GM12878 (cell line): Measurements from ENCODE around the gene GATAD2B. TPM values are rescaled to one million over a fixed set of nuclear protein-coding genes. Genes with fewer than 3 reads are reported as not detected.

Experiments used
- ATF3 ChIP-seq: IDR thresholded peaks from 2 replicates; pipeline ENCODE4 v1.6.1; 2011; ENCODE audit warnings: low read depth, mild to moderate bottlenecking, low read length, moderate library complexity, borderline replicate concordance; ENCODE audit errors: extremely low read depth
- CUX1 ChIP-seq: IDR thresholded peaks from 2 replicates; pipeline ENCODE4 v1.6.1; 2012; ENCODE audit warnings: improper control_type of control experiment, low read depth, low read length; ENCODE audit not compliant: insufficient replicate concordance
- HCFC1 ChIP-seq: fragments of 150-350 bp; IDR thresholded peaks from 2 replicates; pipeline ENCODE4 v1.6.1; 2014; ENCODE audit warnings: low read length
- HSF1 ChIP-seq: fragments of 150-350 bp; IDR thresholded peaks from 2 replicates; pipeline ENCODE4 v1.6.1; 2014; ENCODE audit warnings: mild to moderate bottlenecking, low read depth, low read length
- NFYB ChIP-seq: IDR thresholded peaks from 2 replicates; pipeline ENCODE4 v1.6.1; 2011; ENCODE audit warnings: low read depth, mild to moderate bottlenecking, low read length, improper control_type of control experiment, moderate library complexity; ENCODE audit not compliant: insufficient read depth
- STAT3 ChIP-seq: IDR thresholded peaks from 2 replicates; pipeline ENCODE4 v1.6.1; 2011; ENCODE audit warnings: low read depth, low read length, improper control_type of control experiment
- polyA plus RNA-seq, 11 experiments: library from polyadenylated mRNA; depleted of rRNA in 4 of 11; unstranded in 6 of 11; stranded (reverse) in 5 of 11; fragments of >200 nt; fragmentation: Nextera tagmentation in 4 of 11; fragmentation: Illumina TruSeq in 1 of 11; extraction: Ambion mirVana in 4 of 11; extraction: Trizol in 1 of 11; gene quantifications; 1 replicate in 1 of 11; 2 replicates in 10 of 11; pipeline versions ENCODE4 v1.2.1 to v1.2.3, GENCODE V29; 2011 to 2016; ENCODE audit warnings: inconsistent platforms in 2 of 11, missing spikeins in 2 of 11, low read depth in 1 of 11
- total RNA-seq, 4 experiments: library from RNA; depleted of rRNA in 3 of 4; stranded (reverse); fragments of >200 nt in 3 of 4; fragmentation: Illumina TruSeq in 1 of 4; extraction: Trizol in 1 of 4; gene quantifications; 2 replicates each; pipeline versions ENCODE4 v1.2.1 to v1.2.3, GENCODE V29; 2013 to 2021

GATAD2B gene
- total and polyA plus RNA-seq, 10 of the 15 experiments (the other 5 are each of a cell fraction or from before 2014, with no cell fraction given) = 2.4 to 63.1 (median 8.7) TPM

- TF ChIP-seq NFYB = no peak
- TF ChIP-seq ATF3 = no peak
- TF ChIP-seq HCFC1 = no peak
- no peak for TF ChIP-seq CUX1
- TF ChIP-seq HSF1 = no peak
- no peak for TF ChIP-seq STAT3
Observed at GRCh38 chr1:153970346-153970745, 47.6 kb upstream of the GATAD2B start (continued).
